Left lung (tissue), 14 donors: ENCODE results near the gene FLRT1. TPM values are rescaled to one million over a fixed set of nuclear protein-coding genes. Genes with fewer than 3 reads are reported as not detected.
A peak's percentile ranks its signal among the peaks of the same experiment; 100 is the strongest.

Source experiments
- ATAC-seq: fragments of 200-7000 bp; cut with Tn5 transposase; one replicate; pipeline ENCODE4 v1.9.1; 2020; ENCODE audit warnings: moderate library complexity
- DNase-seq, 4 donors: peaks; one replicate each; pipeline ENCODE4 v3.0.0-alpha.2; 2013 to 2020
- H3K27ac ChIP-seq, 2 donors: fragments of 200-600 bp; sonication (generic) in 1 of 2; one replicate each; pipeline versions ENCODE4 v1.5.0 to v1.8.0; 2020 to 2021
- H3K27me3 ChIP-seq, 2 donors: fragments of 200-600 bp; sonication (generic) in 1 of 2; one replicate each; pipeline versions ENCODE4 v1.5.0 to v1.8.0; 2020 to 2021
- H3K36me3 ChIP-seq, 2 donors: fragments of 200-600 bp; sonication (generic) in 1 of 2; one replicate each; pipeline versions ENCODE4 v1.5.0 to v1.8.0; 2020 to 2021
- H3K4me1 ChIP-seq, 2 donors: fragments of 200-600 bp; one replicate each; pipeline ENCODE4 v1.8.0; 2021
- H3K4me3 ChIP-seq, 2 donors: fragments of 200-600 bp; sonication (generic) in 1 of 2; one replicate each; pipeline versions ENCODE4 v1.5.0 to v1.8.0; 2020 to 2021; ENCODE audit warnings: mild to moderate bottlenecking in 1 of 2
- H3K9me3 ChIP-seq, 2 donors: fragments of 200-600 bp; sonication (generic) in 1 of 2; one replicate each; pipeline versions ENCODE4 v1.5.0 to v1.8.0; 2020 to 2021
- intact Hi-C, 2 donors: fragments of 100-400 bp; cut with DNase I; formaldehyde crosslinking; loops; one replicate each; pipeline versions ENCODE4 v1.11.2 to v1.14.2; 2022
- long read RNA-seq, 12 donors: library from polyadenylated mRNA in 2 of 12; unstranded in 2 of 12; transcript quantifications; one replicate each; pipeline ENCODE4 v2.0.0 and lab custom pipeline, GENCODE V29; 2019 to 2026
- polyA plus RNA-seq, 6 donors: library from polyadenylated mRNA; unstranded; fragments of 120-200 nt; gene quantifications; one replicate each; pipeline ENCODE4 v1.2.1, GENCODE V29; 2013; ENCODE audit not compliant: insufficient read length in 6 of 6
- total RNA-seq, 2 donors: library from RNA; stranded (reverse); fragmentation: NEBNext Ultra II Directional; extraction: Animal tissue kit (Norgen Biotek cat#: 25700); gene quantifications; one replicate each; pipeline ENCODE4 v1.2.1, GENCODE V29; 2021
- TF ChIP-seq, protein P1 (sequence below), 2 donors: fragments of 200-600 bp; sonication (generic) in 1 of 2; IDR thresholded peaks; one replicate each; pipeline versions ENCODE4 v1.5.0 to v1.8.0; 2021; ENCODE audit warnings: antibody characterized with exemption in 2 of 2
- donor health status: DM: no; HTN: yes; CAD: no.
- donor health status: DM: no; HTN: no; CAD: no.

Gene FLRT1, protein sequence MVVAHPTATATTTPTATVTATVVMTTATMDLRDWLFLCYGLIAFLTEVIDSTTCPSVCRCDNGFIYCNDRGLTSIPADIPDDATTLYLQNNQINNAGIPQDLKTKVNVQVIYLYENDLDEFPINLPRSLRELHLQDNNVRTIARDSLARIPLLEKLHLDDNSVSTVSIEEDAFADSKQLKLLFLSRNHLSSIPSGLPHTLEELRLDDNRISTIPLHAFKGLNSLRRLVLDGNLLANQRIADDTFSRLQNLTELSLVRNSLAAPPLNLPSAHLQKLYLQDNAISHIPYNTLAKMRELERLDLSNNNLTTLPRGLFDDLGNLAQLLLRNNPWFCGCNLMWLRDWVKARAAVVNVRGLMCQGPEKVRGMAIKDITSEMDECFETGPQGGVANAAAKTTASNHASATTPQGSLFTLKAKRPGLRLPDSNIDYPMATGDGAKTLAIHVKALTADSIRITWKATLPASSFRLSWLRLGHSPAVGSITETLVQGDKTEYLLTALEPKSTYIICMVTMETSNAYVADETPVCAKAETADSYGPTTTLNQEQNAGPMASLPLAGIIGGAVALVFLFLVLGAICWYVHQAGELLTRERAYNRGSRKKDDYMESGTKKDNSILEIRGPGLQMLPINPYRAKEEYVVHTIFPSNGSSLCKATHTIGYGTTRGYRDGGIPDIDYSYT
- total RNA-seq, result under 1 TPM; 0.15 to 0.18 TPM
- 1 to 10 TPM; 2.6 to 5.5 (median 4.0) TPM for polyA plus RNA-seq
- long read RNA-seq, donor 1, result 0 reads
- long read RNA-seq, donor 2, result 0 reads
- long read RNA-seq, donor 3, result 0 reads
- long read RNA-seq, donor 4, result 0 reads
- long read RNA-seq, donor 5, result 0 reads
- long read RNA-seq, donor 6, result 0 reads
- long read RNA-seq, donor 7, result 0 reads
- long read RNA-seq, donor 8, result 0 reads
- long read RNA-seq, donor 9, result 0 reads
- long read RNA-seq, donor 10, result 0 reads
- long read RNA-seq, donor 11, result 0 reads
- long read RNA-seq, donor 12, partial matches to known transcripts, result 0 of 1 reads
- long read RNA-seq, donor 12, other reads (novel, unspliced or antisense), result 0 of 1 reads

GRCh38 chr11:64035576-64035975 is at the start of gene FLRT1:
Gene FLRT1, plus strand, starts transcription at chr11:64035931. Its CDS starts 80,337 bp downstream, at chr11:64116268.
- Histone ChIP-seq H3K4me3 (peak within 1 kb of the TSS; percentile 5 to 24), H3K27me3 (peaks cover 36 to 71% of the 10 kb centered on the region in 2 donors), H3K4me1 (peaks cover 0 to 18% of the 10 kb centered on the region in 2 donors), H3K9me3 (no peaks in the 10 kb centered on the region), H3K36me3 (no peaks in the 10 kb centered on the region), H3K27ac (no peak within 1 kb of the TSS)
- DNase-seq (no peak), ATAC-seq (no peak)
- intact Hi-C loops, result no loop called here
- TF ChIP-seq, protein P1, sequence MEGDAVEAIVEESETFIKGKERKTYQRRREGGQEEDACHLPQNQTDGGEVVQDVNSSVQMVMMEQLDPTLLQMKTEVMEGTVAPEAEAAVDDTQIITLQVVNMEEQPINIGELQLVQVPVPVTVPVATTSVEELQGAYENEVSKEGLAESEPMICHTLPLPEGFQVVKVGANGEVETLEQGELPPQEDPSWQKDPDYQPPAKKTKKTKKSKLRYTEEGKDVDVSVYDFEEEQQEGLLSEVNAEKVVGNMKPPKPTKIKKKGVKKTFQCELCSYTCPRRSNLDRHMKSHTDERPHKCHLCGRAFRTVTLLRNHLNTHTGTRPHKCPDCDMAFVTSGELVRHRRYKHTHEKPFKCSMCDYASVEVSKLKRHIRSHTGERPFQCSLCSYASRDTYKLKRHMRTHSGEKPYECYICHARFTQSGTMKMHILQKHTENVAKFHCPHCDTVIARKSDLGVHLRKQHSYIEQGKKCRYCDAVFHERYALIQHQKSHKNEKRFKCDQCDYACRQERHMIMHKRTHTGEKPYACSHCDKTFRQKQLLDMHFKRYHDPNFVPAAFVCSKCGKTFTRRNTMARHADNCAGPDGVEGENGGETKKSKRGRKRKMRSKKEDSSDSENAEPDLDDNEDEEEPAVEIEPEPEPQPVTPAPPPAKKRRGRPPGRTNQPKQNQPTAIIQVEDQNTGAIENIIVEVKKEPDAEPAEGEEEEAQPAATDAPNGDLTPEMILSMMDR (IDR thresholded peaks at IDR 0.05), result no peak

- Histone ChIP-seq H3K9me3 (no peaks in the 10 kb centered on the region), H3K36me3 (peaks cover 0 to 34% of the 10 kb centered on the region in 2 donors), H3K4me1 (peaks cover 9 to 39% of the 10 kb centered on the region in 2 donors), H3K4me3 (peak within 1 kb of the TSS; percentile 98 to 99), H3K27ac (peak within 1 kb of the TSS; percentile 71 to 95), H3K27me3 (no peaks in the 10 kb centered on the region)
- intact Hi-C loops, result no loop called here
- DNase-seq, result peak; percentile 84 to 97 (median 94)
- TF ChIP-seq, protein P1 (IDR thresholded peaks at IDR 0.05), result no peak
- ATAC-seq, result peak; percentile 96
Measured at GRCh38 chr11:63986156-63986931, 49.4 kb upstream of the FLRT1 start, which contains the start of gene OTUB1. Gene OTUB1, plus strand, starts transcription at chr11:63986438. Its CDS starts 19 bp downstream, at chr11:63986457.

GRCh38 chr11:63986932-63987513 is 48.7 kb upstream of the FLRT1 start:
- H3K4me3 ChIP-seq, result peak overlapping the region; percentile 98 to 99
- TF ChIP-seq, protein P1 (IDR thresholded peaks at IDR 0.05), result no peak
- peaks cover 9 to 37% of the 10 kb centered on the region in 2 donors for H3K4me1 ChIP-seq
- no peaks in the 10 kb centered on the region for H3K9me3 ChIP-seq
- intact Hi-C loops, result no loop called here
- ATAC-seq, result no peak
- DNase-seq, result no peak
- H3K27me3 ChIP-seq, result no peaks in the 10 kb centered on the region
- H3K36me3 ChIP-seq, result peaks cover 0 to 40% of the 10 kb centered on the region in 2 donors
- H3K27ac ChIP-seq, result peak overlapping the region; percentile 71 to 95

DNA sequence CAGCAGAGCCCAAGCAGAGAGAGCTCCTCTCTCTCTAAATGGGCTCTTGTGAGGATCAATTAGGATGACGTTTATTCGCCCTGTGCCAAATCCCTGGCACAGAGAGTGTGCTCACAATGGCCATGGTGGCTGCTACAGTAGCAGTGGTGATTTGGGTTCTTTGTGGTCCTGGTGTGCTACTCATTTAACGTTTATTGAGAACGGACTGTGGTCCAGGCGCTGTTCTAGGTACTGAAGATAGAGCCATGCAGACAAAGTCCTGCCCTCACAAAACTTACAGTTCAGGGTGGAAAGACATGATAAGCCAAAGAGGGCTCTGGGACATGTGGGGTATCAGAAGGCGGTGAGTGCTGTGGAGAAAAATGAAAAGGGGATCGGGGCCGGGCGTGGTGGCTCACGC is 44.2 kb upstream of the FLRT1 start:
- Histone ChIP-seq H3K27me3 (no peaks in the 10 kb centered on the region), H3K27ac (no peak overlapping the region), H3K36me3 (peaks cover 0 to 86% of the 10 kb centered on the region in 2 donors), H3K9me3 (no peaks in the 10 kb centered on the region), H3K4me1 (peaks cover 9 to 20% of the 10 kb centered on the region in 2 donors), H3K4me3 (no peak overlapping the region)
- intact Hi-C loops, result no loop called here
- TF ChIP-seq, protein P1 (IDR thresholded peaks at IDR 0.05), result no peak
- DNase-seq, result no peak
- ATAC-seq, result no peak
